Measurements from ENCODE around the gene RNF19B.
A peak's percentile ranks its signal among the peaks of the same experiment; 100 is the strongest.

The RNF19B gene

GRCh38 chr1:32895325-32896215, 69.0 kb downstream of the RNF19B start:
- Histone ChIP-seq H4K5ac (ENCODE audit: low read length) (no peak overlapping the region), H3K56ac (ENCODE audit: low read length) (no peak overlapping the region)
- no CpG with 5 or more reads among the region's 26 CpGs for WGBS (ENCODE audit: extremely low coverage, insufficient coverage, low lambda C conversion rate)

GRCh38 chr1:32894681-32895080, 69.9 kb downstream of the RNF19B start:
- H3K27ac ChIP-seq (ENCODE audit: low read depth, low read length), result no peak overlapping the region
- WGBS (ENCODE audit: extremely low coverage, insufficient coverage, low lambda C conversion rate), result no CpG with 5 or more reads among the region's 6 CpGs
- no peak overlapping the region for H3K23ac ChIP-seq (ENCODE audit: low read length)
- H4K8ac ChIP-seq (ENCODE audit: low read depth, low read length), result no peak overlapping the region
- no peak overlapping the region for H3K9ac ChIP-seq (ENCODE audit: low read length)
- H3K79me2 ChIP-seq (ENCODE audit: control insufficient read depth, insufficient read depth, low read length), result no peaks in the 10 kb centered on the region
- H3K4me3 ChIP-seq (ENCODE audit: low read length), result no peak overlapping the region
- no peak overlapping the region for H3K4ac ChIP-seq (ENCODE audit: low read depth, low read length)
- no peak overlapping the region for H2BK5ac ChIP-seq (ENCODE audit: low read length)
- no peak overlapping the region for H4K5ac ChIP-seq (ENCODE audit: low read length)
- H3K27me3 ChIP-seq (ENCODE audit: insufficient read depth, low read length, poor library complexity), result no peaks in the 10 kb centered on the region
- no peak for DNase-seq
- H3K36me3 ChIP-seq (ENCODE audit: control insufficient read depth, insufficient read depth, low read length), result no peaks in the 10 kb centered on the region
- no peak overlapping the region for H3K4me2 ChIP-seq (ENCODE audit: low read length)
- no peak overlapping the region for H2BK15ac ChIP-seq (replicated peaks; ENCODE audit: low read depth)
- no peak overlapping the region for H2AK5ac ChIP-seq (ENCODE audit: low read length)
- no peak overlapping the region for H2BK120ac ChIP-seq (ENCODE audit: low read depth, low read length)
- H3K79me1 ChIP-seq (ENCODE audit: low read length), result no peaks in the 10 kb centered on the region
- H3K56ac ChIP-seq (ENCODE audit: low read length), result no peak overlapping the region
- H3K4me1 ChIP-seq (ENCODE audit: control insufficient read depth, low read depth, low read length), result no peaks in the 10 kb centered on the region
- no peak overlapping the region for H3K18ac ChIP-seq (ENCODE audit: low read length)

More at GRCh38 chr1:32895325-32896215, 69.0 kb downstream of the RNF19B start:
- H2BK5ac ChIP-seq (ENCODE audit: low read length), result no peak overlapping the region
- H2BK120ac ChIP-seq (ENCODE audit: low read depth, low read length), result no peak overlapping the region
- no peak overlapping the region for H2AK5ac ChIP-seq (ENCODE audit: low read length)
- H3K36me3 ChIP-seq (ENCODE audit: control insufficient read depth, insufficient read depth, low read length), result no peaks in the 10 kb centered on the region
- no peaks in the 10 kb centered on the region for H3K79me1 ChIP-seq (ENCODE audit: low read length)
- H3K18ac ChIP-seq (ENCODE audit: low read length), result no peak overlapping the region
- H3K4me3 ChIP-seq (ENCODE audit: low read length), result no peak overlapping the region
- H3K27ac ChIP-seq (ENCODE audit: low read depth, low read length), result no peak overlapping the region
- H2BK15ac ChIP-seq (replicated peaks; ENCODE audit: low read depth), result no peak overlapping the region
- peaks cover 2% of the 10 kb centered on the region for H3K27me3 ChIP-seq (ENCODE audit: insufficient read depth, low read length, poor library complexity)
- H3K79me2 ChIP-seq (ENCODE audit: control insufficient read depth, insufficient read depth, low read length), result no peaks in the 10 kb centered on the region
- H4K8ac ChIP-seq (ENCODE audit: low read depth, low read length), result no peak overlapping the region
- DNase-seq, result no peak
- H3K23ac ChIP-seq (ENCODE audit: low read length), result no peak overlapping the region
- no peaks in the 10 kb centered on the region for H3K4me1 ChIP-seq (ENCODE audit: control insufficient read depth, low read depth, low read length)
- no peak overlapping the region for H3K9ac ChIP-seq (ENCODE audit: low read length)
- no peak overlapping the region for H3K4ac ChIP-seq (ENCODE audit: low read depth, low read length)
- H3K4me2 ChIP-seq (ENCODE audit: low read length), result no peak overlapping the region

- WGBS (ENCODE audit: extremely low coverage, insufficient coverage, low lambda C conversion rate), result no CpG with 5 or more reads among the region's 8 CpGs
- Histone ChIP-seq H3K4me2 (ENCODE audit: low read length) (peak overlapping the region; percentile 50), H2BK120ac (ENCODE audit: low read depth, low read length) (no peak overlapping the region), H3K56ac (ENCODE audit: low read length) (peak overlapping the region; percentile 80), H3K27ac (ENCODE audit: low read depth, low read length) (no peak overlapping the region), H3K18ac (ENCODE audit: low read length) (peak overlapping the region; percentile 18), H4K5ac (ENCODE audit: low read length) (no peak overlapping the region), H4K8ac (ENCODE audit: low read depth, low read length) (no peak overlapping the region), H3K27me3 (ENCODE audit: insufficient read depth, low read length, poor library complexity) (no peaks in the 10 kb centered on the region), H3K4me1 (ENCODE audit: control insufficient read depth, low read depth, low read length) (no peaks in the 10 kb centered on the region), H3K23ac (ENCODE audit: low read length) (no peak overlapping the region), H3K9ac (ENCODE audit: low read length) (peak overlapping the region; percentile 59), H3K4ac (ENCODE audit: low read depth, low read length) (no peak overlapping the region), H2AK5ac (ENCODE audit: low read length) (no peak overlapping the region), H2BK15ac (replicated peaks; ENCODE audit: low read depth) (no peak overlapping the region), H3K79me1 (ENCODE audit: low read length) (no peaks in the 10 kb centered on the region), H3K4me3 (ENCODE audit: low read length) (no peak overlapping the region), H3K79me2 (ENCODE audit: control insufficient read depth, insufficient read depth, low read length) (no peaks in the 10 kb centered on the region), H3K36me3 (ENCODE audit: control insufficient read depth, insufficient read depth, low read length) (no peaks in the 10 kb centered on the region), H2BK5ac (ENCODE audit: low read length) (no peak overlapping the region)
- DNase-seq, result no peak
Observed at GRCh38 chr1:32894019-32894600, 70.5 kb downstream of the RNF19B start.

- peak overlapping the region; percentile 57 for H3K4me2 ChIP-seq (ENCODE audit: low read length)
- H2BK15ac ChIP-seq (replicated peaks; ENCODE audit: low read depth), result no peak overlapping the region
- H3K79me2 ChIP-seq (ENCODE audit: control insufficient read depth, insufficient read depth, low read length), result no peaks in the 10 kb centered on the region
- peak; percentile 75 for DNase-seq
- H2BK5ac ChIP-seq (ENCODE audit: low read length), result no peak overlapping the region
- H3K23ac ChIP-seq (ENCODE audit: low read length), result no peak overlapping the region
- peak overlapping the region; percentile 80 for H3K56ac ChIP-seq (ENCODE audit: low read length)
- no peak overlapping the region for H3K27ac ChIP-seq (ENCODE audit: low read depth, low read length)
- H3K4me1 ChIP-seq (ENCODE audit: control insufficient read depth, low read depth, low read length), result no peaks in the 10 kb centered on the region
- H3K79me1 ChIP-seq (ENCODE audit: low read length), result no peaks in the 10 kb centered on the region
- H2BK120ac ChIP-seq (ENCODE audit: low read depth, low read length), result no peak overlapping the region
- H2AK5ac ChIP-seq (ENCODE audit: low read length), result no peak overlapping the region
- H4K5ac ChIP-seq (ENCODE audit: low read length), result no peak overlapping the region
- no CpG with 5 or more reads among the region's 58 CpGs for WGBS (ENCODE audit: extremely low coverage, insufficient coverage, low lambda C conversion rate)
- H3K36me3 ChIP-seq (ENCODE audit: control insufficient read depth, insufficient read depth, low read length), result no peaks in the 10 kb centered on the region
- peak overlapping the region; percentile 18 for H3K18ac ChIP-seq (ENCODE audit: low read length)
- no peaks in the 10 kb centered on the region for H3K27me3 ChIP-seq (ENCODE audit: insufficient read depth, low read length, poor library complexity)
- peak overlapping the region; percentile 40 for H3K4me3 ChIP-seq (ENCODE audit: low read length)
- H4K8ac ChIP-seq (ENCODE audit: low read depth, low read length), result no peak overlapping the region
- H3K4ac ChIP-seq (ENCODE audit: low read depth, low read length), result no peak overlapping the region
- peak overlapping the region; percentile 61 for H3K9ac ChIP-seq (ENCODE audit: low read length)
Observed at GRCh38 chr1:32893198-32894018, 71.2 kb downstream of the RNF19B start.

- H3K79me1 ChIP-seq (ENCODE audit: low read length), result no peaks in the 10 kb centered on the region
- H3K4me3 ChIP-seq (ENCODE audit: low read length), result peak overlapping the region; percentile 40
- no peak overlapping the region for H2BK5ac ChIP-seq (ENCODE audit: low read length)
- DNase-seq, result peak; percentile 88
- WGBS (ENCODE audit: extremely low coverage, insufficient coverage, low lambda C conversion rate), result no CpG with 5 or more reads among the region's 49 CpGs
- no peak overlapping the region for H3K23ac ChIP-seq (ENCODE audit: low read length)
- no peak overlapping the region for H2AK5ac ChIP-seq (ENCODE audit: low read length)
- H3K79me2 ChIP-seq (ENCODE audit: control insufficient read depth, insufficient read depth, low read length), result no peaks in the 10 kb centered on the region
- peak overlapping the region; percentile 61 for H3K9ac ChIP-seq (ENCODE audit: low read length)
- no peak overlapping the region for H3K4ac ChIP-seq (ENCODE audit: low read depth, low read length)
- H2BK15ac ChIP-seq (replicated peaks; ENCODE audit: low read depth), result no peak overlapping the region
- H3K27ac ChIP-seq (ENCODE audit: low read depth, low read length), result no peak overlapping the region
- no peak overlapping the region for H4K5ac ChIP-seq (ENCODE audit: low read length)
- H3K36me3 ChIP-seq (ENCODE audit: control insufficient read depth, insufficient read depth, low read length), result no peaks in the 10 kb centered on the region
- no peak overlapping the region for H2BK120ac ChIP-seq (ENCODE audit: low read depth, low read length)
- H3K27me3 ChIP-seq (ENCODE audit: insufficient read depth, low read length, poor library complexity), result no peaks in the 10 kb centered on the region
- peak overlapping the region; percentile 57 for H3K4me2 ChIP-seq (ENCODE audit: low read length)
- H3K4me1 ChIP-seq (ENCODE audit: control insufficient read depth, low read depth, low read length), result no peaks in the 10 kb centered on the region
- no peak overlapping the region for H3K18ac ChIP-seq (ENCODE audit: low read length)
- H3K56ac ChIP-seq (ENCODE audit: low read length), result peak overlapping the region; percentile 80
- H4K8ac ChIP-seq (ENCODE audit: low read depth, low read length), result no peak overlapping the region
Observed at GRCh38 chr1:32892368-32893197, 72.0 kb downstream of the RNF19B start.
